PC-3 (cell line): ENCODE results near the gene TRIM56. TPM values are rescaled to one million over a fixed set of nuclear protein-coding genes. Genes with fewer than 3 reads are reported as not detected.

Source experiments
- ATAC-seq: fragments of 200-7000 bp; cut with Tn5 transposase; 2 replicates; pipeline ENCODE4 v1.9.1; 2020; ENCODE audit warnings: mild to moderate bottlenecking, moderate library complexity
- BruUV-seq: library from RNA; stranded (reverse); fragments of 400-500 nt; replicated peaks from 2 replicates; lab custom pipeline; 2021; lab: Mats Ljungman, UMichigan
- CTCF ChIA-PET: fragments of 300-600 bp; sonication (Branson Sonifier 250); formaldehyde crosslinking; loops from one replicate; lab custom pipeline; 2022; ENCODE audit warnings: antibody characterized with exemption; lab: Charles Lee
- POLR2A ChIA-PET: fragments of 300-600 bp; sonication (Branson Sonifier 250); formaldehyde crosslinking; loops from one replicate; lab custom pipeline; 2022; ENCODE audit warnings: antibody characterized with exemption; ENCODE audit not compliant: unreplicated experiment; lab: Charles Lee
- DNase-seq: peaks from one replicate; pipeline ENCODE4 v3.0.0-alpha.2; 2015
- H2AFZ ChIP-seq: fragments of 300-600 bp; sonication (generic); 2 replicates; pipeline ENCODE4 v1.6.0; 2016; ENCODE audit warnings: antibody characterized with exemption, low read length
- H3F3A ChIP-seq: fragments of 300-600 bp; sonication (generic); one replicate; pipeline ENCODE4 v1.6.0; 2017; ENCODE audit warnings: antibody characterized with exemption, low read length, control low read depth, mild to moderate bottlenecking; ENCODE audit not compliant: unreplicated experiment
- H3K27ac ChIP-seq: fragments of 300-600 bp; sonication (generic); 2 replicates; pipeline ENCODE4 v1.5.1; 2016; ENCODE audit warnings: mild to moderate bottlenecking, low read length
- H3K27me3 ChIP-seq: fragments of 300-600 bp; sonication (generic); 2 replicates; pipeline ENCODE4 v1.6.1; 2016; ENCODE audit warnings: low read length, mixed read lengths
- H3K36me3 ChIP-seq: fragments of 300-600 bp; sonication (generic); 2 replicates; pipeline ENCODE4 v1.6.1; 2016; ENCODE audit warnings: low read depth, mixed run types, low read length, mixed read lengths
- H3K4me1 ChIP-seq: fragments of 300-600 bp; sonication (generic); 2 replicates; pipeline ENCODE4 v1.5.1; 2016; ENCODE audit warnings: low read length; ENCODE audit not compliant: insufficient read depth
- H3K4me2 ChIP-seq: fragments of 300-600 bp; sonication (generic); 2 replicates; pipeline ENCODE4 v1.6.0; 2016; ENCODE audit warnings: low read length
- H3K4me3 ChIP-seq: fragments of 300-600 bp; sonication (generic); 2 replicates; pipeline ENCODE4 v1.5.1; 2016; ENCODE audit warnings: mild to moderate bottlenecking, low read length, mixed read lengths
- H3K79me2 ChIP-seq: fragments of 300-600 bp; sonication (generic); 2 replicates; pipeline ENCODE4 v1.6.1; 2017; ENCODE audit warnings: low read length, mixed read lengths
- H3K9ac ChIP-seq: fragments of 300-600 bp; sonication (generic); 2 replicates; pipeline ENCODE4 v1.6.0; 2016; ENCODE audit warnings: mild to moderate bottlenecking, low read length
- H3K9me2 ChIP-seq: fragments of 300-600 bp; sonication (generic); replicated peaks from 2 replicates; pipeline ENCODE4 v1.6.1; 2016; ENCODE audit warnings: mixed run types, low read length, mixed read lengths
- H3K9me3 ChIP-seq: fragments of 300-600 bp; sonication (generic); 2 replicates; pipeline ENCODE4 v1.6.1; 2016; ENCODE audit warnings: low read length, mixed read lengths
- H4K20me1 ChIP-seq: fragments of 300-600 bp; sonication (generic); 2 replicates; pipeline ENCODE4 v1.6.1; 2016; ENCODE audit warnings: low read length, mixed read lengths
- EZH2 ChIP-seq: fragments of 300-600 bp; sonication (generic); IDR thresholded peaks from one replicate; pipeline ENCODE4 v1.6.1; 2017; ENCODE audit warnings: antibody characterized with exemption, mild to moderate bottlenecking, low read length; ENCODE audit not compliant: unreplicated experiment
- EZH2phosphoT487 ChIP-seq: fragments of 300-600 bp; sonication (generic); IDR thresholded peaks from 2 replicates; pipeline ENCODE4 v1.6.1; 2018; ENCODE audit warnings: mild to moderate bottlenecking, antibody characterized with exemption, low read length, borderline replicate concordance
- intact Hi-C: fragments of 100-400 bp; cut with micrococcal nuclease; formaldehyde crosslinking; loops from 2 replicates; pipeline ENCODE4 v1.9.0; 2023
- total RNA-seq: library from RNA; depleted of rRNA; stranded (reverse); fragments of >200 nt; gene quantifications from 2 replicates; pipeline ENCODE4 v1.2.3, GENCODE V29; 2014
- TF ChIP-seq, protein P1 (sequence below): fragments of 300-600 bp; sonication (generic); conservative IDR thresholded peaks from 2 replicates; pipeline ENCODE4 v1.5.1; 2017; ENCODE audit warnings: antibody characterized with exemption, low read depth, mild to moderate bottlenecking, low read length

TRIM56 gene
- total RNA-seq, 1 experiment from 2014 or later = 10.6 TPM

DNA sequence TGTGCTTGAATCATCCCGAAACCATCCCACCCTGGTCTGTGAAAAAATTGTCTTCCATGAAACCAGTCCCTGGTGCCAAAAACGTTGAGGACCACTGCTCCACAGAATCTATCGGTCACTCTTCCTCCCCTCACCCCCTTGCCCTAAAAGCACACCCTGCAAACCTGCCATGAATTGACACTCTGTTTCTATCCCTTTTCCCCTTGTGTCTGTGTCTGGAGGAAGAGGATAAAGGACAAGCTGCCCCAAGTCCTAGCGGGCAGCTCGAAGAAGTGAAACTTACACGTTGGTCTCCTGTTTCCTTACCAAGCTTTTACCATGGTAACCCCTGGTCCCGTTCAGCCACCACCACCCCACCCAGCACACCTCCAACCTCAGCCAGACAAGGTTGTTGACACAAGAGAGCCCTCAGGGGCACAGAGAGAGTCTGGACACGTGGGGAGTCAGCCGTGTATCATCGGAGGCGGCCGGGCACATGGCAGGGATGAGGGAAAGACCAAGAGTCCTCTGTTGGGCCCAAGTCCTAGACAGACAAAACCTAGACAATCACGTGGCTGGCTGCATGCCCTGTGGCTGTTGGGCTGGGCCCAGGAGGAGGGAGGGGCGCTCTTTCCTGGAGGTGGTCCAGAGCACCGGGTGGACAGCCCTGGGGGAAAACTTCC lies 40.8 kb downstream of the TRIM56 start:
- Histone ChIP-seq H3K4me2 (no peak overlapping the region), H2AFZ (0 out of 2 replicates have a peak overlapping the region, but pooled peaks have one; percentile 44), H4K20me1 (no peaks in the 10 kb centered on the region), H3F3A (no peaks in the 10 kb centered on the region), H3K9me3 (no peaks in the 10 kb centered on the region), H3K9me2 (no peaks in the 10 kb centered on the region), H3K9ac (no peak overlapping the region), H3K36me3 (no peaks in the 10 kb centered on the region), H3K4me3 (no peak overlapping the region), H3K27me3 (no peaks in the 10 kb centered on the region), H3K79me2 (no peaks in the 10 kb centered on the region), H3K4me1 (peaks cover 42% of the 10 kb centered on the region), H3K27ac (0 out of 2 replicates have a peak overlapping the region, but pooled peaks have one; percentile 21)
- DNase-seq (no peak), ATAC-seq (peak; percentile 3; the same call in 1 of the 2 replicates)
- no TSS peak for BruUV-seq
- intact Hi-C loops = loop anchor here (2.0 kb wide), 1 partner anchor 25 kb away; no protein-coding TSS in a partner anchor
- TF ChIP-seq EZH2 (no peak), EZH2phosphoT487 (no peak)
- TF ChIP-seq, protein P1, sequence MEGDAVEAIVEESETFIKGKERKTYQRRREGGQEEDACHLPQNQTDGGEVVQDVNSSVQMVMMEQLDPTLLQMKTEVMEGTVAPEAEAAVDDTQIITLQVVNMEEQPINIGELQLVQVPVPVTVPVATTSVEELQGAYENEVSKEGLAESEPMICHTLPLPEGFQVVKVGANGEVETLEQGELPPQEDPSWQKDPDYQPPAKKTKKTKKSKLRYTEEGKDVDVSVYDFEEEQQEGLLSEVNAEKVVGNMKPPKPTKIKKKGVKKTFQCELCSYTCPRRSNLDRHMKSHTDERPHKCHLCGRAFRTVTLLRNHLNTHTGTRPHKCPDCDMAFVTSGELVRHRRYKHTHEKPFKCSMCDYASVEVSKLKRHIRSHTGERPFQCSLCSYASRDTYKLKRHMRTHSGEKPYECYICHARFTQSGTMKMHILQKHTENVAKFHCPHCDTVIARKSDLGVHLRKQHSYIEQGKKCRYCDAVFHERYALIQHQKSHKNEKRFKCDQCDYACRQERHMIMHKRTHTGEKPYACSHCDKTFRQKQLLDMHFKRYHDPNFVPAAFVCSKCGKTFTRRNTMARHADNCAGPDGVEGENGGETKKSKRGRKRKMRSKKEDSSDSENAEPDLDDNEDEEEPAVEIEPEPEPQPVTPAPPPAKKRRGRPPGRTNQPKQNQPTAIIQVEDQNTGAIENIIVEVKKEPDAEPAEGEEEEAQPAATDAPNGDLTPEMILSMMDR = no peak
- ChIA-PET CTCF (no interaction called here), POLR2A (no interaction called here)

DNA sequence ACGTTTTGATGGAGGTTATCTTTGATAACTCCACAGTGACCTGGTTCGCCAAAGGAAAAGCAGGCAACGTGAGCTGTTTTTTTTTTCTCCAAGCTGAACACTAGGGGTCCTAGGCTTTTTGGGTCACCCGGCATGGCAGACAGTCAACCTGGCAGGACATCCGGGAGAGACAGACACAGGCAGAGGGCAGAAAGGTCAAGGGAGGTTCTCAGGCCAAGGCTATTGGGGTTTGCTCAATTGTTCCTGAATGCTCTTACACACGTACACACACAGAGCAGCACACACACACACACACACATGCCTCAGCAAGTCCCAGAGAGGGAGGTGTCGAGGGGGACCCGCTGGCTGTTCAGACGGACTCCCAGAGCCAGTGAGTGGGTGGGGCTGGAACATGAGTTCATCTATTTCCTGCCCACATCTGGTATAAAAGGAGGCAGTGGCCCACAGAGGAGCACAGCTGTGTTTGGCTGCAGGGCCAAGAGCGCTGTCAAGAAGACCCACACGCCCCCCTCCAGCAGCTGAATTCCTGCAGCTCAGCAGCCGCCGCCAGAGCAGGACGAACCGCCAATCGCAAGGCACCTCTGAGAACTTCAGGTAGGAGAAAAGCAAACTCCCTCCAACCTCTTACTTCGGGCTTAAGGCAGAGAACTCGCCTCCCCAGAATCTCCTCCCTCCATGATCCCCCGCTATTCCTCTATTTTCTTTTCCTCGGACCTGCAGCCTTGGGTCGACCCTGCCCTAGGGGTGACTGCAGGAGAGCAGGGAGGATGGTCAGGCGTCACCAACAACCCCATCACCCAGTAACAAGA lies 41.6 kb downstream of the TRIM56 start, which contains the start of gene SERPINE1:
SERPINE1 (plus strand) TSS at position 454 of the 809 bp plus-strand sequence. CDS start 1,290 bp downstream, outside the sequence.
- Histone ChIP-seq H4K20me1 (no peaks in the 10 kb centered on the region), H2AFZ (0 out of 2 replicates have a peak within 1 kb of the TSS, but pooled peaks have one; percentile 44), H3K79me2 (no peaks in the 10 kb centered on the region), H3K4me3 (peak within 1 kb of the TSS; percentile 52), H3K36me3 (no peaks in the 10 kb centered on the region), H3K27ac (0 out of 2 replicates have a peak within 1 kb of the TSS, but pooled peaks have one; percentile 21), H3K4me2 (peak within 1 kb of the TSS; percentile 61), H3K9ac (peak within 1 kb of the TSS; percentile 11; the same call in 1 of the 2 replicates), H3K9me2 (no peaks in the 10 kb centered on the region), H3K4me1 (peaks cover 39% of the 10 kb centered on the region), H3F3A (no peaks in the 10 kb centered on the region), H3K9me3 (no peaks in the 10 kb centered on the region), H3K27me3 (no peaks in the 10 kb centered on the region)
- CTCF ChIA-PET = no interaction called here
- no TSS peak for BruUV-seq
- ATAC-seq = peak; percentile 59
- DNase-seq = peak; percentile 62
- no peak for TF ChIP-seq EZH2
- TF ChIP-seq EZH2phosphoT487 = no peak
- TF ChIP-seq, protein P1 = 0 out of 2 replicates have a peak, but pooled peaks have one; percentile 20
- intact Hi-C loops = no loop called here
- POLR2A ChIA-PET = no interaction called here
